Osteoblast (primary cell): Measurements from ENCODE around the gene TNFRSF12A. TPM values are rescaled to one million over a fixed set of nuclear protein-coding genes. Genes with fewer than 3 reads are reported as not detected.

ENCODE experiments used
- DNase-seq: peaks from one replicate; pipeline ENCODE4 v3.0.0; 2011; ENCODE audit warnings: low spot score, mixed read lengths; ENCODE audit not compliant: insufficient read length; ENCODE audit errors: missing footprints
- H2AFZ ChIP-seq: 2 replicates; pipeline ENCODE4 v1.6.0; 2011; ENCODE audit warnings: mild to moderate bottlenecking, low read length
- H3K27ac ChIP-seq: 2 replicates; pipeline ENCODE4 v1.5.1; 2011; ENCODE audit warnings: mild to moderate bottlenecking, low read depth, low read length, moderate library complexity
- H3K27me3 ChIP-seq: 2 replicates; pipeline ENCODE4 v1.6.0; 2012; ENCODE audit warnings: mild to moderate bottlenecking, control low read depth, inconsistent platforms, low read length, moderate library complexity; ENCODE audit not compliant: insufficient read depth
- H3K36me3 ChIP-seq: 2 replicates; pipeline ENCODE4 v1.5.1; 2011; ENCODE audit warnings: mild to moderate bottlenecking, low read length, control low read depth, moderate library complexity; ENCODE audit not compliant: insufficient read depth
- H3K4me1 ChIP-seq: 2 replicates; pipeline ENCODE4 v1.5.1; 2011; ENCODE audit warnings: mild to moderate bottlenecking, low read length, control low read depth, moderate library complexity; ENCODE audit not compliant: insufficient read depth
- H3K4me2 ChIP-seq: 2 replicates; pipeline ENCODE4 v1.6.0; 2011; ENCODE audit warnings: mild to moderate bottlenecking, low read length; ENCODE audit not compliant: insufficient read depth
- H3K4me3 ChIP-seq: fragments of 200-600 bp; sonication (generic); 3 replicates; pipeline ENCODE4 v1.5.1; 2012; ENCODE audit warnings: mild to moderate bottlenecking, low read length, inconsistent platforms; ENCODE audit not compliant: insufficient read depth
- H3K79me2 ChIP-seq: 2 replicates; pipeline ENCODE4 v1.6.0; 2012; ENCODE audit warnings: mild to moderate bottlenecking, low read length, control low read depth, inconsistent platforms; ENCODE audit not compliant: insufficient read depth
- H3K9me3 ChIP-seq: 2 replicates; pipeline ENCODE4 v1.5.1; 2011; ENCODE audit warnings: low read depth, low read length, control low read depth
- H4K20me1 ChIP-seq: 2 replicates; pipeline ENCODE4 v1.6.0; 2012; ENCODE audit warnings: mild to moderate bottlenecking, low read length, control low read depth; ENCODE audit not compliant: insufficient read depth
- total RNA-seq: library from RNA; depleted of rRNA; stranded (reverse); fragments of >200 nt; gene quantifications from 2 replicates; pipeline ENCODE4 v1.2.3, GENCODE V29; 2012
- TF ChIP-seq, protein P1 (sequence below): IDR thresholded peaks from 2 replicates; pipeline ENCODE4 v1.5.1; 2011; ENCODE audit warnings: mild to moderate bottlenecking, low read depth, low read length, moderate library complexity; ENCODE audit errors: extremely low read depth

Gene TNFRSF12A
- total RNA-seq, 1 donor: 143 TPM

DNA sequence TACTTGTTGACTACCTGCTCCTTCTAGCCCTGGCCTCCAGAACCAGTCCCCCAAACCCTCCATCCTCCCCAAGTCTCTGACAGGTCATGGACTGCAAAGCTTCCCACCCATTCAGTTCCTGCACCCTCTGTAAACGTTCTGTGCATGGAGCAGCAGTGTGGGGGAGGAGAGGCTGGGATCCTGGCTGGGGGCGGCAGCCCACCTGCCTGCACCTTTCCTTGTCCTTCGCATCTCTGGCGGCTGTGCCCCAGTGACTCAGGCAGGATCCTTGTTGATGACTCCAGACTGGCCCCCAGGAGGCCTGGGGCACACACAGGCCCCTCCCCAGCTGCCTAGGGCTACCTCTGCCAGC, 38.3 kb upstream of the TNFRSF12A start:
- Histone ChIP-seq H3K27me3 (no peaks in the 10 kb centered on the region), H3K4me3 (no peak overlapping the region), H3K79me2 (peaks cover 8% of the 10 kb centered on the region), H4K20me1 (no peaks in the 10 kb centered on the region), H3K36me3 (no peaks in the 10 kb centered on the region), H3K9me3 (no peaks in the 10 kb centered on the region), H2AFZ (no peak overlapping the region), H3K27ac (no peak overlapping the region), H3K4me1 (peaks cover 11% of the 10 kb centered on the region), H3K4me2 (no peak overlapping the region)
- TF ChIP-seq, protein P1, sequence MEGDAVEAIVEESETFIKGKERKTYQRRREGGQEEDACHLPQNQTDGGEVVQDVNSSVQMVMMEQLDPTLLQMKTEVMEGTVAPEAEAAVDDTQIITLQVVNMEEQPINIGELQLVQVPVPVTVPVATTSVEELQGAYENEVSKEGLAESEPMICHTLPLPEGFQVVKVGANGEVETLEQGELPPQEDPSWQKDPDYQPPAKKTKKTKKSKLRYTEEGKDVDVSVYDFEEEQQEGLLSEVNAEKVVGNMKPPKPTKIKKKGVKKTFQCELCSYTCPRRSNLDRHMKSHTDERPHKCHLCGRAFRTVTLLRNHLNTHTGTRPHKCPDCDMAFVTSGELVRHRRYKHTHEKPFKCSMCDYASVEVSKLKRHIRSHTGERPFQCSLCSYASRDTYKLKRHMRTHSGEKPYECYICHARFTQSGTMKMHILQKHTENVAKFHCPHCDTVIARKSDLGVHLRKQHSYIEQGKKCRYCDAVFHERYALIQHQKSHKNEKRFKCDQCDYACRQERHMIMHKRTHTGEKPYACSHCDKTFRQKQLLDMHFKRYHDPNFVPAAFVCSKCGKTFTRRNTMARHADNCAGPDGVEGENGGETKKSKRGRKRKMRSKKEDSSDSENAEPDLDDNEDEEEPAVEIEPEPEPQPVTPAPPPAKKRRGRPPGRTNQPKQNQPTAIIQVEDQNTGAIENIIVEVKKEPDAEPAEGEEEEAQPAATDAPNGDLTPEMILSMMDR: no peak
- no peak for DNase-seq

DNA sequence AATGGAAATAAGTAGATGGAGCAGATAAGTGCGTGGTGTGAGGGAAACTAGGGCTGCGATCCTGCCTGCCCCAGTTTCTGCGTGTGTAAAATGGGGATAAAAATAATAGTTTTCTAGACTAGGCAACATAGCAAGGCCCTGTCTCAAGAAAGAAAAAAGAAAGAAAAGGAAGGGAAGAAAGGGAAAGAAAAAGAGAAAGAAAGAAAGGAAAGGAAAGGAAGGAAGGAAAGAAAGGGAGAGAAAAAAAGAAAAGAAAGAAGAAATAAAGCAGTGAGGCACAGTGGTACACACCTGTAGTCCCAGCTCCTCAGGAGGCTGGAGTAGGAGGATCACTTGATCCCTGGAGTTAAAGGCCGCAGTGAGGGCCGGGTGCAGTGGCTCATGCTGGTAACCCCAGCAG, 37.8 kb upstream of the TNFRSF12A start:
- Histone ChIP-seq H3K36me3 (no peaks in the 10 kb centered on the region), H3K79me2 (peaks cover 8% of the 10 kb centered on the region), H4K20me1 (no peaks in the 10 kb centered on the region), H3K4me1 (peaks cover 11% of the 10 kb centered on the region), H2AFZ (no peak overlapping the region), H3K27ac (no peak overlapping the region), H3K27me3 (no peaks in the 10 kb centered on the region), H3K9me3 (no peaks in the 10 kb centered on the region), H3K4me3 (no peak overlapping the region), H3K4me2 (no peak overlapping the region)
- TF ChIP-seq, protein P1: no peak
- DNase-seq: no peak

DNA sequence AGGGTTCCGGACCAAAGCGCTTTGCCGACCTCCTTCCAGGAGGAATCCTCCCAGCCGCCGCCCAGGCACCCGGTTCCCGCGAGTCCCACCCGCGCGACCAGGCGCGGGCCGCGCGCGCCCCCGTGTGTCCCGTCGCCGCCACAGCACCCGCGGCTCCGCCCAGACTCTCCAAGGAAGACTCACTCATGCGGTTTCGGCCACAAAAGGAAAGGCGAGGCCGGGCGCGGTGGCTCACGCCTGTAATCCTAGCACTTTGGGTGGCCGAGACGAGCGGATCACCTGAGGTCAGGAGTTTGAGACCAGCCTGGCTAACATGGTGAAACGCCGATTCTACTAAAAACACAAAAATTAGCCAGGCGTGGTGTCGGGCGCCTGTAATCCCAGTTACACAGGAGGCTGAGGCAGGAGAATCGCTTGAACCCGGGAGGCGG, 36.4 kb upstream of the TNFRSF12A start:
- Histone ChIP-seq H3K4me3 (peak overlapping the region; percentile 54), H3K36me3 (no peaks in the 10 kb centered on the region), H3K4me2 (peak overlapping the region; percentile 77), H3K27me3 (no peaks in the 10 kb centered on the region), H3K27ac (no peak overlapping the region), H3K4me1 (peaks cover 11% of the 10 kb centered on the region), H2AFZ (peak overlapping the region; percentile 81), H3K9me3 (no peaks in the 10 kb centered on the region), H4K20me1 (no peaks in the 10 kb centered on the region), H3K79me2 (peaks cover 8% of the 10 kb centered on the region)
- TF ChIP-seq, protein P1: peak; percentile 66
- DNase-seq: peak; percentile 100

DNA sequence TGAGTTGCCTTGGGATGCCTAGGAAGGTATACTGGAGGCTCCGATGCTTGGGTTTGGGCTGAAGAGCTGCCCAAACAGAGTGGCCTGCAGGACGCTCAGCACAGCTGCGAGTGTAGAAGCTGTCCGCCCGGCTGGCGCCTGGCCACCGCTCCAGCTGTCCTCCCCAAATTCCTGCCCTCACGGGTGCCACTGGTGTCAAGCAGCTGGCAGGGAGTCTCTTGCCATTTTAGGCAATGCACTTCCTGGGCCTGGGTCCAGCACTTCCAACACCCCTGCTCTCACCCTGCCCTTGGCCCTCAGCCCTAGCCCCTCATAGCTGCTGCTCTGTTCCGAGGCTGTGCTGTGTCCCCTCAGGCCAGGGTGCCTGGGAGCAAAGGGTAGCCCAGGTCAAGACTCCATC, 34.7 kb upstream of the TNFRSF12A start:
- Histone ChIP-seq H3K79me2 (no peaks in the 10 kb centered on the region), H3K4me3 (no peak overlapping the region), H3K36me3 (no peaks in the 10 kb centered on the region), H3K4me1 (peaks cover 4% of the 10 kb centered on the region), H3K27ac (no peak overlapping the region), H2AFZ (no peak overlapping the region), H3K27me3 (peaks cover 8% of the 10 kb centered on the region), H3K9me3 (no peaks in the 10 kb centered on the region), H4K20me1 (no peaks in the 10 kb centered on the region), H3K4me2 (no peak overlapping the region)
- no peak for DNase-seq
- TF ChIP-seq, protein P1: no peak
